ENCODE results near the gene TRERF1.

TRERF1 gene

GRCh38 chr6:42274898-42275297, 176.8 kb downstream of the TRERF1 start:
- Mint-ChIP-seq H3K4me1 (peaks cover 41% of the 10 kb centered on the region), H3K36me3 (peaks cover 23% of the 10 kb centered on the region), H3K4me3 (no peak overlapping the region), H3K9me3 (no peaks in the 10 kb centered on the region), H3K27ac (peak overlapping the region; percentile 94)
- DNase-seq (ENCODE audit: low spot score in 2 of 2) = no peak
- ATAC-seq = no peak

- Mint-ChIP-seq H3K36me3 (peaks cover 40% of the 10 kb centered on the region), H3K4me1 (peaks cover 32% of the 10 kb centered on the region), H3K9me3 (no peaks in the 10 kb centered on the region), H3K27ac (peak overlapping the region; percentile 35), H3K4me3 (no peak overlapping the region)
- no peak for ATAC-seq
- no peak for DNase-seq (ENCODE audit: low spot score in 2 of 2)
These were observed 179.6 kb downstream of the TRERF1 start for GRCh38 chr6:42271834-42272805.

GRCh38 chr6:42269974-42270510, 181.7 kb downstream of the TRERF1 start:
- peak; percentile 61 for ATAC-seq
- H3K9me3 Mint-ChIP-seq = no peaks in the 10 kb centered on the region
- peak overlapping the region; percentile 83 for H3K27ac Mint-ChIP-seq
- no peak for DNase-seq (ENCODE audit: low spot score in 2 of 2)
- peaks cover 41% of the 10 kb centered on the region for H3K36me3 Mint-ChIP-seq
- peaks cover 30% of the 10 kb centered on the region for H3K4me1 Mint-ChIP-seq
- no peak overlapping the region for H3K4me3 Mint-ChIP-seq

GRCh38 chr6:42269553-42269952, 182.2 kb downstream of the TRERF1 start:
- H3K4me3 Mint-ChIP-seq = no peak overlapping the region
- peaks cover 41% of the 10 kb centered on the region for H3K36me3 Mint-ChIP-seq
- no peak for DNase-seq (ENCODE audit: low spot score in 2 of 2)
- H3K27ac Mint-ChIP-seq = peak overlapping the region; percentile 83
- peak; percentile 79 for ATAC-seq
- no peaks in the 10 kb centered on the region for H3K9me3 Mint-ChIP-seq
- H3K4me1 Mint-ChIP-seq = peaks cover 30% of the 10 kb centered on the region

- Mint-ChIP-seq H3K27ac (peak overlapping the region; percentile 83), H3K9me3 (no peaks in the 10 kb centered on the region), H3K36me3 (peaks cover 43% of the 10 kb centered on the region), H3K4me1 (peaks cover 30% of the 10 kb centered on the region), H3K4me3 (no peak overlapping the region)
- no peak for ATAC-seq
- no peak for DNase-seq (ENCODE audit: low spot score in 2 of 2)
These were observed 182.9 kb downstream of the TRERF1 start for GRCh38 chr6:42268835-42269204.

- H3K27ac Mint-ChIP-seq = peak overlapping the region; percentile 83
- H3K4me3 Mint-ChIP-seq = no peak overlapping the region
- ATAC-seq (no peak), DNase-seq (ENCODE audit: low spot score in 2 of 2) (no peak)
- peaks cover 30% of the 10 kb centered on the region for H3K4me1 Mint-ChIP-seq
- peaks cover 49% of the 10 kb centered on the region for H3K36me3 Mint-ChIP-seq
- no peaks in the 10 kb centered on the region for H3K9me3 Mint-ChIP-seq
These were observed 183.5 kb downstream of the TRERF1 start for GRCh38 chr6:42268016-42268834.

GRCh38 chr6:42266538-42266937, 185.2 kb downstream of the TRERF1 start:
- H3K9me3 Mint-ChIP-seq = no peaks in the 10 kb centered on the region
- H3K36me3 Mint-ChIP-seq = peaks cover 63% of the 10 kb centered on the region
- DNase-seq (ENCODE audit: low spot score in 2 of 2) (no peak), ATAC-seq (no peak)
- peaks cover 37% of the 10 kb centered on the region for H3K4me1 Mint-ChIP-seq
- H3K27ac Mint-ChIP-seq = no peak overlapping the region
- H3K4me3 Mint-ChIP-seq = no peak overlapping the region

GRCh38 chr6:42264852-42265390, 186.8 kb downstream of the TRERF1 start:
- peak overlapping the region; percentile 12 for H3K27ac Mint-ChIP-seq
- peaks cover 41% of the 10 kb centered on the region for H3K4me1 Mint-ChIP-seq
- DNase-seq (ENCODE audit: low spot score in 2 of 2) (no peak), ATAC-seq (no peak)
- H3K4me3 Mint-ChIP-seq = no peak overlapping the region
- H3K9me3 Mint-ChIP-seq = no peaks in the 10 kb centered on the region
- H3K36me3 Mint-ChIP-seq = peaks cover 63% of the 10 kb centered on the region

- ATAC-seq = no peak
- Mint-ChIP-seq H3K9me3 (no peaks in the 10 kb centered on the region), H3K27ac (peak overlapping the region; percentile 86)
These were observed 187.4 kb downstream of the TRERF1 start for GRCh38 chr6:42264162-42264851.

GRCh38 chr6:42263165-42263728, 188.5 kb downstream of the TRERF1 start:
- Mint-ChIP-seq H3K27ac (peak overlapping the region; percentile 86), H3K4me3 (no peak overlapping the region), H3K36me3 (peaks cover 54% of the 10 kb centered on the region), H3K4me1 (peaks cover 30% of the 10 kb centered on the region), H3K9me3 (no peaks in the 10 kb centered on the region)
- ATAC-seq (no peak), DNase-seq (ENCODE audit: low spot score in 2 of 2) (no peak)

More at GRCh38 chr6:42264162-42264851, 187.4 kb downstream of the TRERF1 start:
- Mint-ChIP-seq H3K4me1 (peaks cover 35% of the 10 kb centered on the region), H3K4me3 (no peak overlapping the region), H3K36me3 (peaks cover 58% of the 10 kb centered on the region)
- no peak for DNase-seq (ENCODE audit: low spot score in 2 of 2)

GRCh38 chr6:42260972-42261371, 190.8 kb downstream of the TRERF1 start:
- Mint-ChIP-seq H3K4me3 (no peak overlapping the region), H3K36me3 (peaks cover 57% of the 10 kb centered on the region), H3K27ac (peak overlapping the region; percentile 86), H3K4me1 (peaks cover 22% of the 10 kb centered on the region), H3K9me3 (no peaks in the 10 kb centered on the region)
- DNase-seq (ENCODE audit: low spot score in 2 of 2) = peak in 1 of 2 donors; percentile 26
- peak; percentile 76 for ATAC-seq

- Mint-ChIP-seq H3K9me3 (no peaks in the 10 kb centered on the region), H3K4me3 (no peak overlapping the region), H3K4me1 (peaks cover 22% of the 10 kb centered on the region), H3K27ac (peak overlapping the region; percentile 86), H3K36me3 (peaks cover 62% of the 10 kb centered on the region)
- ATAC-seq (peak; percentile 53), DNase-seq (ENCODE audit: low spot score in 2 of 2) (no peak)
These were observed 191.3 kb downstream of the TRERF1 start for GRCh38 chr6:42260396-42260888.

- no peak overlapping the region for H3K4me3 Mint-ChIP-seq
- peaks cover 68% of the 10 kb centered on the region for H3K36me3 Mint-ChIP-seq
- DNase-seq (ENCODE audit: low spot score in 2 of 2) (no peak), ATAC-seq (no peak)
- H3K27ac Mint-ChIP-seq = peak overlapping the region; percentile 86
- peaks cover 26% of the 10 kb centered on the region for H3K4me1 Mint-ChIP-seq
- no peaks in the 10 kb centered on the region for H3K9me3 Mint-ChIP-seq
These were observed 191.8 kb downstream of the TRERF1 start for GRCh38 chr6:42259841-42260395.

GRCh38 chr6:42259286-42259685, 192.4 kb downstream of the TRERF1 start:
- ATAC-seq (no peak), DNase-seq (ENCODE audit: low spot score in 2 of 2) (no peak)
- Mint-ChIP-seq H3K4me3 (no peak overlapping the region), H3K27ac (peak overlapping the region; percentile 17), H3K4me1 (peaks cover 31% of the 10 kb centered on the region), H3K36me3 (peaks cover 74% of the 10 kb centered on the region), H3K9me3 (no peaks in the 10 kb centered on the region)
